GM12878 (cell line): Measurements from ENCODE around the gene QPCT. TPM values are rescaled to one million over a fixed set of nuclear protein-coding genes. Genes with fewer than 3 reads are reported as not detected.

Experiments used
- ATAC-seq: fragments of 200-7000 bp; cut with Tn5 transposase; 3 replicates; pipeline ENCODE4 v1.9.1; 2020; ENCODE audit warnings: mild to moderate bottlenecking, moderate library complexity
- BruUV-seq: library from RNA; stranded (reverse); fragments of 400-500 nt; replicated peaks from 2 replicates; lab custom pipeline; 2021; lab: Mats Ljungman, UMichigan
- CTCF ChIA-PET: fragments of 300-600 bp; sonication (Branson Sonifier 250); formaldehyde crosslinking; extraction: SDS; loops from one replicate; lab custom pipeline; 2021; ENCODE audit warnings: inconsistent platforms; lab: Yijun Ruan, JAX
- POLR2A ChIA-PET: fragments of 350-600 bp; formaldehyde crosslinking; extraction: SDS; loops from one replicate; lab custom pipeline; 2021; ENCODE audit warnings: inconsistent platforms; lab: Charles Lee
- RAD21 ChIA-PET: fragments of 300-600 bp; sonication (Branson Sonifier 250); formaldehyde crosslinking; loops from one replicate; lab custom pipeline; 2023; ENCODE audit warnings: antibody characterized with exemption; ENCODE audit not compliant: unreplicated experiment; lab: Charles Lee
- SMC1A ChIA-PET: fragments of 300-600 bp; sonication (Branson Sonifier 250); formaldehyde crosslinking; loops from one replicate; lab custom pipeline; 2023; ENCODE audit not compliant: unreplicated experiment, uncharacterized antibody; lab: Charles Lee
- DNase-seq: peaks from one replicate; pipeline ENCODE4 v3.0.0-alpha.2; 2011; ENCODE audit warnings: low read depth, low spot score
- FAIRE-seq: peaks from 3 replicates; lab custom pipeline; 2011; peaks lifted over from hg19 to GRCh38; lab: Jason Lieb, UNC
- H2AFZ ChIP-seq: 2 replicates; pipeline ENCODE4 v1.6.0; 2011; ENCODE audit warnings: low read depth, low read length, control low read depth; ENCODE audit not compliant: control insufficient read depth
- H3K27ac ChIP-seq: 2 replicates; pipeline ENCODE4 v1.5.1; 2011; ENCODE audit warnings: control low read depth; ENCODE audit not compliant: control insufficient read depth, insufficient read depth
- H3K27me3 ChIP-seq, 2 experiments: replicated peaks in 1 of 2; 2 replicates each; pipeline versions ENCODE4 v1.6.0 to v1.6.1; 2011; ENCODE audit warnings: low read length in 1 of 2; ENCODE audit not compliant: control insufficient read depth in 2 of 2, insufficient read depth in 2 of 2
- H3K36me3 ChIP-seq, 2 experiments: 2 replicates each; pipeline ENCODE4 v1.5.1; 2011; ENCODE audit warnings: low read length in 1 of 2; ENCODE audit not compliant: control insufficient read depth in 2 of 2, insufficient read depth in 2 of 2
- H3K4me1 ChIP-seq: 2 replicates; pipeline ENCODE4 v1.6.1; 2011; ENCODE audit warnings: mild to moderate bottlenecking, low read length, moderate library complexity, mixed read lengths; ENCODE audit not compliant: control insufficient read depth, insufficient read depth
- H3K4me2 ChIP-seq: 2 replicates; pipeline ENCODE4 v1.6.0; 2011; ENCODE audit warnings: control low read depth; ENCODE audit not compliant: control insufficient read depth, insufficient read depth
- H3K4me3 ChIP-seq: fragments of 200-600 bp; sonication (generic); 2 replicates; pipeline ENCODE4 v1.5.1; 2016
- H3K79me2 ChIP-seq: 2 replicates; pipeline ENCODE4 v1.6.0; 2011; ENCODE audit warnings: low read length; ENCODE audit not compliant: control insufficient read depth, insufficient read depth
- H3K9ac ChIP-seq: 2 replicates; pipeline ENCODE4 v1.8.0; 2011; ENCODE audit warnings: low read length, control low read depth, mixed read lengths; ENCODE audit not compliant: control insufficient read depth, insufficient read depth
- H3K9me3 ChIP-seq: replicated peaks from 3 replicates; pipeline ENCODE4 v1.5.1; 2011; ENCODE audit warnings: mild to moderate bottlenecking, low read length; ENCODE audit not compliant: control insufficient read depth, insufficient read depth
- H4K20me1 ChIP-seq: 2 replicates; pipeline ENCODE4 v1.6.0; 2011; ENCODE audit not compliant: control insufficient read depth, insufficient read depth
- CHD1 ChIP-seq: IDR thresholded peaks from 2 replicates; pipeline ENCODE4 v1.6.1; 2012; ENCODE audit warnings: low read depth, low read length, improper control_type of control experiment
- E4F1 ChIP-seq: fragments of 450-650 bp; IDR thresholded peaks from 2 replicates; pipeline ENCODE4 v1.6.1; 2018; ENCODE audit warnings: borderline replicate concordance, mild to moderate bottlenecking; ENCODE audit not compliant: partially characterized antibody
- EZH2 ChIP-seq: IDR thresholded peaks from 2 replicates; pipeline ENCODE4 v1.6.1; 2012; ENCODE audit warnings: low read depth, mild to moderate bottlenecking, control low read depth, inconsistent platforms, low read length, borderline replicate concordance; ENCODE audit not compliant: control insufficient read depth
- GATAD2B ChIP-seq: fragments of 450-650 bp; conservative IDR thresholded peaks from 2 replicates; pipeline ENCODE4 v1.6.1; 2017; ENCODE audit warnings: low read depth, mild to moderate bottlenecking, moderate library complexity
- IKZF2 ChIP-seq, 2 experiments: fragments of 450-650 bp; IDR thresholded peaks; 2 replicates each; pipeline ENCODE4 v1.6.1; 2017; ENCODE audit warnings: mild to moderate bottlenecking in 2 of 2, moderate library complexity in 2 of 2
- NKRF ChIP-seq: fragments of 450-650 bp; conservative IDR thresholded peaks from 2 replicates; pipeline ENCODE4 v1.6.1; 2017; ENCODE audit warnings: mild to moderate bottlenecking, moderate library complexity
- POLR2AphosphoS2 ChIP-seq: IDR thresholded peaks from 2 replicates; pipeline ENCODE4 v1.6.1; 2011; ENCODE audit warnings: low read depth, mild to moderate bottlenecking, low read length, improper control_type of control experiment, moderate library complexity
- PRDM15 ChIP-seq: fragments of 450-650 bp; formaldehyde crosslinking; IDR thresholded peaks from 2 replicates; pipeline ENCODE4 v1.4.0; 2020; ENCODE audit warnings: mild to moderate bottlenecking, moderate library complexity
- STAT3 ChIP-seq: IDR thresholded peaks from 2 replicates; pipeline ENCODE4 v1.6.1; 2011; ENCODE audit warnings: low read depth, low read length, improper control_type of control experiment
- USF2 ChIP-seq: IDR thresholded peaks from 2 replicates; pipeline ENCODE4 v1.6.1; 2011; ENCODE audit warnings: low read depth, low read length, improper control_type of control experiment, borderline replicate concordance
- YBX1 ChIP-seq: fragments of 450-650 bp; IDR thresholded peaks from 2 replicates; pipeline ENCODE4 v1.6.1; 2016; ENCODE audit warnings: antibody characterized with exemption
- ZBTB33 ChIP-seq: fragments of 450-650 bp; IDR thresholded peaks from 2 replicates; pipeline ENCODE4 v1.6.1; 2017; ENCODE audit warnings: mild to moderate bottlenecking
- WGBS: methylation state at CpG from one replicate; pipeline ENCODE4 v1.1.6; 2016; ENCODE audit warnings: low lambda C conversion rate; ENCODE audit not compliant: insufficient replicate concordance, insufficient coverage; ENCODE audit errors: missing lambda C conversion rate; 5-methylcytosine and 5-hydroxymethylcytosine counted together
- in situ Hi-C: fragments of 300-500 bp; cut with MboI; formaldehyde crosslinking; loops from 9 replicates; pipeline ENCODE4 v1.14.3; 2018; ENCODE audit warnings: mixed read lengths
- intact Hi-C: fragments of 100-400 bp; cut with micrococcal nuclease; formaldehyde crosslinking; loops from one replicate; pipeline ENCODE4 v1.14.2; 2022; ENCODE audit not compliant: unreplicated experiment
- polyA plus RNA-seq, 11 experiments: library from polyadenylated mRNA; depleted of rRNA in 4 of 11; unstranded in 6 of 11; stranded (reverse) in 5 of 11; fragments of >200 nt; fragmentation: Nextera tagmentation in 4 of 11; fragmentation: Illumina TruSeq in 1 of 11; extraction: Ambion mirVana in 4 of 11; extraction: Trizol in 1 of 11; gene quantifications; 1 replicate in 1 of 11; 2 replicates in 10 of 11; pipeline versions ENCODE4 v1.2.1 to v1.2.3, GENCODE V29; 2011 to 2016; ENCODE audit warnings: inconsistent platforms in 2 of 11, missing spikeins in 2 of 11, low read depth in 1 of 11
- total RNA-seq, 4 experiments: library from RNA; depleted of rRNA in 3 of 4; stranded (reverse); fragments of >200 nt in 3 of 4; fragmentation: Illumina TruSeq in 1 of 4; extraction: Trizol in 1 of 4; gene quantifications; 2 replicates each; pipeline versions ENCODE4 v1.2.1 to v1.2.3, GENCODE V29; 2013 to 2021

Gene QPCT
- total and polyA plus RNA-seq, 10 of the 15 experiments (the other 5 are each of a cell fraction or from before 2014, with no cell fraction given) = 0.14 to 0.86 (median 0.18) TPM; not detected in 1

DNA sequence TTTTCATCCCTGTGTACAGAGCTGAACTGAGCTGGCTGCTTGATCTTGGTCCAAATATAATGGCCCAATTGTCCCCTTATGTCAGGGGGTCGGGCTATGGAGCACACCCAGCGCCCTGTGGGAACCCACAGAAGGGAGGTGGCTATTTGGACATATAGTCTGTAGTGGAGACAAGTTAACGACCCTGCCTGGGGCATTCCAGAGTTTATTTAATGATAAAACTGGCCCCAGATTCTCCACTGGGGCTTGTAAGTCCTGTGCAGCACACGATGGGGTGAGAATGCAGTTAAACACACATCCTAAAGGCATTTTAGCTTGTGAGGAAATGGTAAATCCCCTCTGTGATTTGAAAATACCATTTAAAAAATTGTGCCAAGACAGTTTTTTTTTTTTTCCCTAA, 72.9 kb downstream of the QPCT start:
- no peaks in the 10 kb centered on the region for H3K36me3 ChIP-seq
- no peak overlapping the region for H3K4me3 ChIP-seq
- ATAC-seq = no peak
- H3K4me1 ChIP-seq = peaks cover 4% of the 10 kb centered on the region; the same call in 1 of the 2 replicates
- RAD21 ChIA-PET = interaction anchor here (1.0 to 11.7 kb wide), 5 partner anchors 11 to 460 kb away, joined by 3 to 291 read pairs (median 4); no protein-coding TSS in a partner anchor
- POLR2A ChIA-PET = no interaction called here
- no peak overlapping the region for H3K9ac ChIP-seq
- intact Hi-C loops = loop anchor here (5.0 kb wide), 1 partner anchor 115 kb away; no protein-coding TSS in a partner anchor
- CTCF ChIA-PET = interaction anchor here (0.6 to 12.6 kb wide), 8 partner anchors 20 to 1730 kb away, joined by 3 to 336 read pairs (median 4); no protein-coding TSS in a partner anchor
- SMC1A ChIA-PET = interaction anchor here (0.6 to 13.2 kb wide), 16 partner anchors 16 to 461 kb away, joined by 3 to 351 read pairs (median 4); no protein-coding TSS in a partner anchor
- no TSS peak for BruUV-seq
- H3K27me3 ChIP-seq = no peaks in the 10 kb centered on the region
- H3K79me2 ChIP-seq = no peaks in the 10 kb centered on the region
- no peak for DNase-seq
- 44% methylated on average over 4 of the region's 4 CpGs for WGBS
- H4K20me1 ChIP-seq = no peaks in the 10 kb centered on the region
- no peaks in the 10 kb centered on the region; the same call in 2 of the 3 replicates for H3K9me3 ChIP-seq
- in situ Hi-C loops = no loop called here
- H3K4me2 ChIP-seq = no peak overlapping the region
- no peak for FAIRE-seq
- no peak overlapping the region for H2AFZ ChIP-seq
- no peak overlapping the region for H3K27ac ChIP-seq
- no peak for TF ChIP-seq STAT3
- no peak for TF ChIP-seq EZH2
- TF ChIP-seq USF2 = no peak
- no peak for TF ChIP-seq E4F1
- TF ChIP-seq GATAD2B = no peak
- TF ChIP-seq IKZF2 (IDR thresholded peaks at IDR 0.05) = no peak
- TF ChIP-seq CHD1 = no peak
- TF ChIP-seq POLR2AphosphoS2 = no peak
- TF ChIP-seq NKRF = no peak
- no peak for TF ChIP-seq YBX1
- TF ChIP-seq ZBTB33 = no peak
- TF ChIP-seq PRDM15 = no peak
